ENCODE results near the gene SCAMP2. TPM values are rescaled to one million over a fixed set of nuclear protein-coding genes. Genes with fewer than 3 reads are reported as not detected.

SCAMP2 gene
- total RNA-seq, 1 donor from 2014 or later: 15.7 TPM

- no peak overlapping the region for H3K9ac ChIP-seq (ENCODE audit: low read depth in 1 of 3, low read length in 3 of 3)
- no peaks in the 10 kb centered on the region for H3K36me3 ChIP-seq (ENCODE audit: control insufficient read depth in 3 of 3, insufficient read depth in 3 of 3, low read length in 3 of 3)
- H3K4me1 ChIP-seq (ENCODE audit: control insufficient read depth in 3 of 3, insufficient read depth in 3 of 3, low read length in 3 of 3): no peaks in the 10 kb centered on the region
- H3K27me3 ChIP-seq (ENCODE audit: control insufficient read depth in 3 of 3, insufficient read depth in 3 of 3, low read length in 3 of 3): no peaks in the 10 kb centered on the region
- peaks cover 0 to 2% (median 0%) of the 10 kb centered on the region in 3 donors for H3K9me3 ChIP-seq (ENCODE audit: control insufficient read depth in 3 of 3, low read length in 3 of 3)
- H3K27ac ChIP-seq (ENCODE audit: low read depth, low read length): no peak overlapping the region
- no peak overlapping the region for H3K4me3 ChIP-seq (ENCODE audit: low read length in 3 of 3)
Measured at GRCh38 chr15:74882528-74882927, 9.4 kb upstream of the SCAMP2 start.

GRCh38 chr15:74878273-74878672, 5.1 kb upstream of the SCAMP2 start:
- H3K4me1 ChIP-seq (ENCODE audit: control insufficient read depth in 3 of 3, insufficient read depth in 3 of 3, low read length in 3 of 3): peaks cover 4 to 6% (median 6%) of the 10 kb centered on the region in 3 donors
- H3K9ac ChIP-seq (ENCODE audit: low read depth in 1 of 3, low read length in 3 of 3): no peak overlapping the region
- H3K27ac ChIP-seq (ENCODE audit: low read depth, low read length): no peak overlapping the region
- no peaks in the 10 kb centered on the region for H3K36me3 ChIP-seq (ENCODE audit: control insufficient read depth in 3 of 3, insufficient read depth in 3 of 3, low read length in 3 of 3)
- H3K27me3 ChIP-seq (ENCODE audit: control insufficient read depth in 3 of 3, insufficient read depth in 3 of 3, low read length in 3 of 3): no peaks in the 10 kb centered on the region
- H3K4me3 ChIP-seq (ENCODE audit: low read length in 3 of 3): no peak overlapping the region
- H3K9me3 ChIP-seq (ENCODE audit: control insufficient read depth in 3 of 3, low read length in 3 of 3): peaks cover 0 to 2% (median 0%) of the 10 kb centered on the region in 3 donors

GRCh38 chr15:74873756-74874424, 725 bp upstream of the SCAMP2 start:
- Histone ChIP-seq H3K9ac (ENCODE audit: low read depth in 1 of 3, low read length in 3 of 3) (peak overlapping the region; percentile 81 to 92 (median 85)), H3K4me3 (ENCODE audit: low read length in 3 of 3) (peak overlapping the region; percentile 89 to 98 (median 95)), H3K9me3 (ENCODE audit: control insufficient read depth in 3 of 3, low read length in 3 of 3) (no peaks in the 10 kb centered on the region), H3K27me3 (ENCODE audit: control insufficient read depth in 3 of 3, insufficient read depth in 3 of 3, low read length in 3 of 3) (no peaks in the 10 kb centered on the region), H3K36me3 (ENCODE audit: control insufficient read depth in 3 of 3, insufficient read depth in 3 of 3, low read length in 3 of 3) (no peaks in the 10 kb centered on the region), H3K27ac (ENCODE audit: low read depth, low read length) (peak overlapping the region; percentile 37), H3K4me1 (ENCODE audit: control insufficient read depth in 3 of 3, insufficient read depth in 3 of 3, low read length in 3 of 3) (peaks cover 37 to 42% (median 40%) of the 10 kb centered on the region in 3 donors)

GRCh38 chr15:74872702-74873035, 496 bp downstream of the SCAMP2 start:
- Histone ChIP-seq H3K27ac (ENCODE audit: low read depth, low read length) (peak overlapping the region; percentile 65), H3K27me3 (ENCODE audit: control insufficient read depth in 3 of 3, insufficient read depth in 3 of 3, low read length in 3 of 3) (no peaks in the 10 kb centered on the region), H3K4me1 (ENCODE audit: control insufficient read depth in 3 of 3, insufficient read depth in 3 of 3, low read length in 3 of 3) (peaks cover 48 to 52% (median 48%) of the 10 kb centered on the region in 3 donors), H3K36me3 (ENCODE audit: control insufficient read depth in 3 of 3, insufficient read depth in 3 of 3, low read length in 3 of 3) (peaks cover 0 to 5% (median 3%) of the 10 kb centered on the region in 3 donors), H3K9ac (ENCODE audit: low read depth in 1 of 3, low read length in 3 of 3) (peak overlapping the region; percentile 86 to 92 (median 92)), H3K4me3 (ENCODE audit: low read length in 3 of 3) (peak overlapping the region; percentile 89 to 98 (median 95)), H3K9me3 (ENCODE audit: control insufficient read depth in 3 of 3, low read length in 3 of 3) (no peaks in the 10 kb centered on the region)

- peaks cover 0 to 5% (median 3%) of the 10 kb centered on the region in 3 donors for H3K36me3 ChIP-seq (ENCODE audit: control insufficient read depth in 3 of 3, insufficient read depth in 3 of 3, low read length in 3 of 3)
- H3K4me3 ChIP-seq (ENCODE audit: low read length in 3 of 3): peak overlapping the region in 2 of 3 donors; percentile 10 to 17
- peaks cover 56 to 66% (median 57%) of the 10 kb centered on the region in 3 donors for H3K4me1 ChIP-seq (ENCODE audit: control insufficient read depth in 3 of 3, insufficient read depth in 3 of 3, low read length in 3 of 3)
Measured at GRCh38 chr15:74870436-74871215, 2.5 kb downstream of the SCAMP2 start.

GRCh38 chr15:74869726-74870407, 3.3 kb downstream of the SCAMP2 start:
- Histone ChIP-seq H3K9ac (ENCODE audit: low read depth in 1 of 3, low read length in 3 of 3) (peak overlapping the region; percentile 35 to 57 (median 45)), H3K36me3 (ENCODE audit: control insufficient read depth in 3 of 3, insufficient read depth in 3 of 3, low read length in 3 of 3) (peaks cover 0 to 5% (median 3%) of the 10 kb centered on the region in 3 donors), H3K27ac (ENCODE audit: low read depth, low read length) (peak overlapping the region; percentile 57), H3K27me3 (ENCODE audit: control insufficient read depth in 3 of 3, insufficient read depth in 3 of 3, low read length in 3 of 3) (no peaks in the 10 kb centered on the region), H3K9me3 (ENCODE audit: control insufficient read depth in 3 of 3, low read length in 3 of 3) (no peaks in the 10 kb centered on the region), H3K4me3 (ENCODE audit: low read length in 3 of 3) (peak overlapping the region; percentile 11 to 49 (median 24)), H3K4me1 (ENCODE audit: control insufficient read depth in 3 of 3, insufficient read depth in 3 of 3, low read length in 3 of 3) (peaks cover 56 to 66% (median 57%) of the 10 kb centered on the region in 3 donors)

More at GRCh38 chr15:74870436-74871215, 2.5 kb downstream of the SCAMP2 start:
- peak overlapping the region; percentile 35 to 67 (median 46) for H3K9ac ChIP-seq (ENCODE audit: low read depth in 1 of 3, low read length in 3 of 3)
- H3K27me3 ChIP-seq (ENCODE audit: control insufficient read depth in 3 of 3, insufficient read depth in 3 of 3, low read length in 3 of 3): no peaks in the 10 kb centered on the region
- H3K9me3 ChIP-seq (ENCODE audit: control insufficient read depth in 3 of 3, low read length in 3 of 3): no peaks in the 10 kb centered on the region
- H3K27ac ChIP-seq (ENCODE audit: low read depth, low read length): peak overlapping the region; percentile 57

GRCh38 chr15:74869372-74869725, 3.8 kb downstream of the SCAMP2 start:
- Histone ChIP-seq H3K4me1 (ENCODE audit: control insufficient read depth in 3 of 3, insufficient read depth in 3 of 3, low read length in 3 of 3) (peaks cover 56 to 66% (median 57%) of the 10 kb centered on the region in 3 donors), H3K27ac (ENCODE audit: low read depth, low read length) (peak overlapping the region; percentile 57), H3K27me3 (ENCODE audit: control insufficient read depth in 3 of 3, insufficient read depth in 3 of 3, low read length in 3 of 3) (no peaks in the 10 kb centered on the region), H3K4me3 (ENCODE audit: low read length in 3 of 3) (peak overlapping the region in 2 of 3 donors; percentile 24 to 49), H3K9ac (ENCODE audit: low read depth in 1 of 3, low read length in 3 of 3) (peak overlapping the region in 1 of 3 donors; percentile 35), H3K36me3 (ENCODE audit: control insufficient read depth in 3 of 3, insufficient read depth in 3 of 3, low read length in 3 of 3) (peaks cover 0 to 5% (median 3%) of the 10 kb centered on the region in 3 donors), H3K9me3 (ENCODE audit: control insufficient read depth in 3 of 3, low read length in 3 of 3) (no peaks in the 10 kb centered on the region)

- Histone ChIP-seq H3K4me3 (ENCODE audit: low read length in 3 of 3) (no peak overlapping the region), H3K4me1 (ENCODE audit: control insufficient read depth in 3 of 3, insufficient read depth in 3 of 3, low read length in 3 of 3) (peaks cover 53 to 65% (median 53%) of the 10 kb centered on the region in 3 donors), H3K27ac (ENCODE audit: low read depth, low read length) (peak overlapping the region; percentile 56), H3K9ac (ENCODE audit: low read depth in 1 of 3, low read length in 3 of 3) (no peak overlapping the region), H3K9me3 (ENCODE audit: control insufficient read depth in 3 of 3, low read length in 3 of 3) (no peaks in the 10 kb centered on the region), H3K36me3 (ENCODE audit: control insufficient read depth in 3 of 3, insufficient read depth in 3 of 3, low read length in 3 of 3) (peaks cover 0 to 6% (median 5%) of the 10 kb centered on the region in 3 donors), H3K27me3 (ENCODE audit: control insufficient read depth in 3 of 3, insufficient read depth in 3 of 3, low read length in 3 of 3) (no peaks in the 10 kb centered on the region)
Measured at GRCh38 chr15:74868059-74868458, 5.1 kb downstream of the SCAMP2 start.

GRCh38 chr15:74867466-74868038, 5.6 kb downstream of the SCAMP2 start:
- Histone ChIP-seq H3K4me3 (ENCODE audit: low read length in 3 of 3) (no peak overlapping the region), H3K9me3 (ENCODE audit: control insufficient read depth in 3 of 3, low read length in 3 of 3) (no peaks in the 10 kb centered on the region), H3K27me3 (ENCODE audit: control insufficient read depth in 3 of 3, insufficient read depth in 3 of 3, low read length in 3 of 3) (no peaks in the 10 kb centered on the region), H3K4me1 (ENCODE audit: control insufficient read depth in 3 of 3, insufficient read depth in 3 of 3, low read length in 3 of 3) (peaks cover 51 to 62% (median 51%) of the 10 kb centered on the region in 3 donors), H3K27ac (ENCODE audit: low read depth, low read length) (peak overlapping the region; percentile 56), H3K9ac (ENCODE audit: low read depth in 1 of 3, low read length in 3 of 3) (no peak overlapping the region), H3K36me3 (ENCODE audit: control insufficient read depth in 3 of 3, insufficient read depth in 3 of 3, low read length in 3 of 3) (peaks cover 0 to 6% (median 5%) of the 10 kb centered on the region in 3 donors)

Measured in skeletal muscle tissue (tissue), 4 donors.